Fibroblast of skin of left biceps (primary cell): ENCODE measurements around the gene PLPPR2.
"Not testable (repeated sequence)": the region's sequence is repeated elsewhere in the genome, so short reads cannot be mapped to it uniquely, and the experiment has no call there.

Source experiments
- DNase-seq, 2 experiments: peaks; one replicate each; pipeline ENCODE4 v3.0.0-alpha.2; 2013; ENCODE audit warnings: low read depth in 2 of 2

Gene PLPPR2

DNA sequence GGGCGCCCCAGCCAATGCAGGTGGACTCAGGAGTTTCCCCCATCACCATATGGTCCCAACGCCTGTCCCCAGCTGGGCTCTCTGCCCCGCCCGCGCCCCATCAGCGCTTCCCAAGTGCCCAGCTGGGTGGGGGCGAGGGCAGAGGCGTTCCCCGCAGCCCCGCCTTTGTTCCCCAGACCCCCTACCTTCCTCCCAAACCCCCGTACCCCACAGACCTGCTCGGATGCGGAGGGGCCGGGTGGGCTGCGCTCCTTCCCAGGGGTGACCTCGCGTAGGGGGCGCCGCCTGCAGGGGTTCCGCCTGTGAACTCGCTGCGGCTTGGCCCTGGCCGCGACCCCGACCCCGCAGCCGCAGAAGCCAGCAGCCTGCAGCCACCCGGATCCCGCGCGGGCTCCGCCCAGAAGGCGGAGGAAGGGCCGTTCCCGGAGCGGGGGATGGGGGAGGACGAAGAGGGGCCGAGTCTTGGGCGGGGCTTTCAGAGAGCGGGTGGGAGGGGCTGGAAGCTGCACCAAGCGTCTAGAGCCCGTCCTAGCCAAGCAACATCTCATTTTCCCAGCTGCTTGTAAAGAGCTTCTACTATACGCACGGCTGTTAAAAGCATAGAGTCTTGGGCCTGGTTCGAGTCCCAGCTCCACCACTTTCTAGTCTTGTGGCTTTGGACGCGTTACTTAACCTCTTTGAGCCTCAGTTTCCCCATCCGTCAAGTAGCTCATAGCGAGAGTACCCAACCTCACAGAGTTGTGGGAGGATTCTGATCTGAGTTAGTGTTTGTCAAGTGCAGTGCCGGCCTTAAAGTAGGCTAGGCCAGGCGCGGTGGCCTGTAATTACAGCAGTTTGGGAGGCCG, 15.8 kb upstream of the PLPPR2 start, which contains the start of gene RAB3D:
Gene RAB3D (minus strand): TSS at position 404 of the 845 bp plus-strand sequence. CDS start 2,258 bp downstream, outside the sequence.
- DNase-seq = peak; percentile 48 to 53

DNA sequence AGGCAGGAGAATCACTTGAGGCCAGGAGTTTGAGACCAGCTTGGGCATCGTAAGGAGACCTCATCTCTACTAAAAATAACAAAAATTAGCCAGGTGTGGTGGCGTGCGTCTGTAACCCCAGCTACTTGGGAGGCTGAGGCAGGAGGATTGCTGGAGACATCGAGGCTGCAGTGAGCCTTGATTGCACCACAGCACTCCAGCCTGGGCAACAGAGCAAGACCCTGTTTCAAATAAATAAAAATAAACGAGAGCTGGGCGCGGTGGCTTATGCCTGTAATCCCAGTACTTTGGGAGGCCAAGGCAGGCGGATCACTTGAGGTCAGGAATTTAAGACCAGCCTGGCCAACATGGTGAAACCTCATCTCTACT, 15.1 kb upstream of the PLPPR2 start:
- DNase-seq = not testable (repeated sequence)

DNA sequence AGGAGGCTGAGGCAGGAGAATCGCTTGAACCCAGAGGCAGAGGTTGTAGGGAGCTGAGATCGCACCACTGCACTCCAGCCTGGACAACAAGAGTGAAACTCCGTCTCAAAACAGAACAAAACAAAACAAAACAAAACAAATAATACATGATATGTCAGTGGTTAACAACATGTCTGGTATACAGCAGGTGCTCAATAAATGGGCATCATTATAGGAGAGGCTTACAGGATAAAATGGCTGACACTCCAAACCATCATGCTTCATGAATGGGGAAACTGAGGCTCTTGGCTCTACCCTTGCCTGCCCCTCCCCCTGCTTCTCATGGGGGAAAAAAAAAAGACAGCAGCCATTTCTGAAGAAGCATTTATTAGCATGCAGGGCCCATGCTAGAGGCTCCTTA, 12.8 kb upstream of the PLPPR2 start:
- DNase-seq = no peak

DNA sequence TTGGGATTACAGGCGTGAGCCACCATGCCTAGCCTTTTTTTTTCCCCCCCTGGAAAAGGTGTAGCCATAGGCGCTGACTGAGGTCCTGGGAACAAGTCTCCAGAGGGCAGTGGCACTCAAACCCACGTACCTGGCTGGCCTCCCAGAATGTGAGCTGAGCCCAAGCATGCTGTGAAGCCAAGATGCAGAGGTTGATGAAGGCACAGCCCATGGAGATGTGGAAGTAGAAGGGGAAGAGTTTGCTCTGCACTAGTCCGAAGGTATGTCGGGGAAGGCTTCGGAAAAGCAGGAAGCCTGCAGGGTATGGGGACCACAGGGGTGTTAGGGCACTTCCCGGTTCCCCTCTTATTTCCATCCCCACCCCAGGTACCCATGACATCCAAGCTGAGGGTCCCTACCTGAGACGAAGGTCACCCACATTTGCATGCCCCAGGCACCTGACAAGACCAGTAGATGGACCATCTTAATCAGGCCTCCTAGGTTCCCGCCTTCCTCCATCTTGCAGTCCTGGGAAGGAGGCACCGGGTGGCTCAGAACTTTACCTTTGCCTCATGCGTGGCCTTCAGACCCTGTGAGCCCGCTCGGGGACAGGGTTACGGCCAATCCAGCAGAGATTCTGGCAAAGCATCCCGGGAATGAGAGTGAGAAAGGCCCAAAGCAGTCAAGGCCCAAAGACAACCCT, 10.0 kb upstream of the PLPPR2 start:
- DNase-seq = no peak

DNA sequence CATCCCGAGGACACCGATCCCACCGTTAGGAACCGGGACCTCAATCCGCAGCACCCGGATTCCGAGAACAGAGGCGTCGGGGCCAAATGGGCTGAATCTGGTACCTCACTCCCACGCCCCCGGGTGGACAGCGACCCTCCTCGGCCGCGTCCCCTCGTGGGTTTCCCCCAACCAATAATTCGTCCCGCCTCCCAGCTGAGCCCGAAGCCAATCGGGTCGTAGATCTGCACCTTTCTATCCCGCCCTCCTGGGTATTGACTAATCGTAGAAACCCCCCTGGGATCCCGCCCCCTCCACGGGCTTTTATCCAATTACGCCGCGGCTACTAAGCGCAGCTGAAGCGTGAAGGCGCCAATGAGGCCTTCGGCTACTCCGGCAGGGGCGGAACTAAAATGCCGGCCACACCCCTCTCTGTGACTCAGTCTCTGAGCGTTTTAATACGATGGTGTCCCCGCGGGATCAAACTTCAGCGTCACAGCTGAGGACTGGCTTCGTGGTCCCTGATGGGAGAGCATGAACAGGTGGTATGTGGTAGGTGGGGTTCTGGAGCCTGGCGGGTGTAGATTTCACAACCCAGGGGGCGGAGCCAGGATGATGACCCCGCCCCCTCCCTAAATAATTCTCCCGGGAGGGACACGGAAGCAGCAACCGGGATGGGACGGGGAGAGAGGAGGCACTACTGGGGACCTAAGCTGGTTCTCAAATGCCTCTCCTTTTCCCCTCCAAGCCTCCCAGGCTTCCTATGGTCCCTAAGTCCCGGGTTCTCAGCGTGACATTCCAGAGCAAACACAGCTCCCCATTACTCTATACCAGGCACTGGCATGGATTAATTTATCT, 8.9 kb upstream of the PLPPR2 start, which contains the start of the genes CCDC159 and TMEM205:
Gene CCDC159 (plus strand): TSS at position 416 of the 837 bp plus-strand sequence. CDS start 88 bp downstream, at position 504.
Gene TMEM205 (minus strand): TSS at position 165 of the 837 bp plus-strand sequence. CDS start 649 bp downstream, outside the sequence.
- DNase-seq = peak; percentile 98

DNA sequence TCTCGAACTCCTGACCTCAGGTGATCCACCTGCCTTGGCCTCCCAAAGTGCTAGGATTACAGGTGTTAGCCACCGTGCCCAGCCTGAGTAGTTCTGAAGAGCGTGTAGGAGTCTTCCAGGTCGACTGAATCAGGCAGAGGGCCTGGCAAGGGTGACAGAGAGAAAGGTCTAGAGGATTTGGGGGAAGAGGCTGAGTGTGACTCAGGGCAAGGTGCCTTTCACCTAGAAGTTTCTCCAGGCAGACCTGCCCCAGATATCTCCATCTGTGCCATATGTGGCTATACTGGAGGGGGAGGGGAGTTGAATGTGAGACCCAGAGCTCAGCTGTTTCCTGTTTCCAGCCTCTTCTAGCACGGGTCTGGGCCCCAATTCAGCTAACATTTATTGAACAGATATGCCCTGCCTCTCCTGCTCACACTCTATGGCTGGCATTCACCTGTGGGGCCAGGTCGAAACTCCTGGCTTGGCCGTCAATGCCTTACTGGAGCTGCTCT, 7.6 kb upstream of the PLPPR2 start:
- DNase-seq = no peak

DNA sequence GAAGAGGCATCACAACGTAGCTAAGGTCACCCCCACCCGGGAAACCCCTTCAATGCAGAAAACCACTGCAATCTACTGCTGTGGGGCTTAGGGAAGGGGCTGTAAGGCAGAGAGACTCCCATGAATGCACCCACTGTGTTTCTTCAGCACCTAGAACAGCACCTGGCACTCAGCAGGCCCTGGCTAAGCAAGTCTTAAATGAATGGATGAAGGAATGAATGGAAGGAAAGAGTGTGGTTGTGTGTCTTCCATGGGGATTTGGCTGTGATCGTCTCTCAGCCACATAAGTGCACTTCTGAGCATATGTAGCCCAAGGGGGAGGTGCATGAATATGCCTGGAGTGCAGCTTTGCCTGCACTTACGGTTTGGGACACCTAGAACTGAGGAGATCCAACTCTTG, 6.1 kb upstream of the PLPPR2 start:
- DNase-seq = no peak

DNA sequence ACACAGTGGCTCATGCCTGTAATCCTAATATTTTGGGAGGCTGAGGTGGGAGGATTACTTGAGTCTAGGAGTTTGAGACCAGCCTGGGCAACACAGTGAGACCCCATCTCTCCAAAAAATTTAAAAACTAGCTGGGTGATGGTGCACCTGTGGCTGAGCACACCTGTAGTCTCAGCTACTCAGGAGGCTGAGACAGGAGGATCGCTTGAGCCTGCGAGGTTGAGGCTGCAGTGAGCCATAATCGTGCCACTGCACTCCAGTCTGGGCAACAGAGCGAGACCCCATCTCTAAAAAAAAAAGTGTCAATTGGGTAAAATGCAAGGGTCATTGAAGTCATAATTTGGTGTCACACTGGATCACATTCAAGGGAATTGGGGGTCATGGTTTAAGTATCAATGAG, 1.1 kb upstream of the PLPPR2 start:
- DNase-seq = not testable (repeated sequence)

DNA sequence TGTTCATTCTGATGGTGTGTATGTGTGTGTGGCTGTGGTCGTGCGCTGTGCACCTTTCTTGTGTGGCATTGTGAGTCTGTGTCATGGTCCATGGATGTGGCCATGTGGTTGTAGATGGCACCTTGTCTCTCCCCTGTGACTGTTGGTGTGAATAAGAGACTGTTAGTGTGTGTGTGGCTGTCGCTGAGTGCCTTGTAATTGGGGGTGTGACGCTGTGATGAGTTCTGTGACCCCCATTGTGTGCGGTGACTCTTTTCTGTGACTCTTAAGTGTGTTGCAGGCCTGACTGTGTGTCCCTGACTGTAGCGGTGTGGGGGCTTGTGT, 804 bp downstream of the PLPPR2 start:
- no peak for DNase-seq

DNA sequence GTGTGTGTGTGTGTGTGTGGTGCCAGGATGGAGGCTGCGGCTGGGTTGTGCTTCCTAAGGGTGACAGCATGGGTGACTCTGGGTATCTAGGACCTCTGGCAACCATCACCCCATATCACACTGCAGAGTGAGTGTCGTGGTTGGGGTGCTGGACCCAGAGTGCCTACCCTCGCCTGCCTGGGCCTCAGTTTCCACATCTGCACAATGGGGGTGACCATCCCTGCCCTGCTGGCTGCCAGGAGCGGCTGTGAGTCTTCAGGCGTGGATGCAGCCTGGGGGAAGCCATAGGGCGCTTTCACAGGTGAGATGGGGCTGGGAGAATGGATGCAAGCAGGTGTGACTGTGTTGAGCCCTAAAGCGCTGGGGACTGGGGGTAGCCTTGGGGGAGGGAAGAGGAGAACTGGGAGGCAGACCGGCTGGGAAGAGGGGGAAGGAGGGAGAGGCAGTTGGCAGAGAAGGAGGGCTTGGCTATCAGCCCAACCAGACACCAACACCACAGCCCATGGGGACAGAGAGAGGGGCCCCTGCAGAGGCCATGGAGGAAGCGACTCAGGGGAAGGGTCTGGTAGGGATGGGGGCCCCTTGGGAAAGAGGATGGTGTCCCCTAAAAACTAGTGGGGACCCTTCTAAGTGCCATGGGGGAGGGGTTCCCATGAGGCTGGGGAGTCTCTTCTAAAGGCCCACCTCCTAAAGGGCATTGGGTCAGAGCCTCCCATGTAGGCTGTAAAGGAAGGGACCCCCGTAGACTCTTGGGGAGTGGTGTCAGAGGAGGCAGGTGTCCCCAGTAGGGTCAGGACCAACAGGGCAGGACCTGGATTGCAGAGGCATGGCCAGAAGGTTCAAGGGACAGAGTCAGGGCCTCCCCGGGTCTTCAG, 1.7 kb downstream of the PLPPR2 start:
- DNase-seq = no peak

DNA sequence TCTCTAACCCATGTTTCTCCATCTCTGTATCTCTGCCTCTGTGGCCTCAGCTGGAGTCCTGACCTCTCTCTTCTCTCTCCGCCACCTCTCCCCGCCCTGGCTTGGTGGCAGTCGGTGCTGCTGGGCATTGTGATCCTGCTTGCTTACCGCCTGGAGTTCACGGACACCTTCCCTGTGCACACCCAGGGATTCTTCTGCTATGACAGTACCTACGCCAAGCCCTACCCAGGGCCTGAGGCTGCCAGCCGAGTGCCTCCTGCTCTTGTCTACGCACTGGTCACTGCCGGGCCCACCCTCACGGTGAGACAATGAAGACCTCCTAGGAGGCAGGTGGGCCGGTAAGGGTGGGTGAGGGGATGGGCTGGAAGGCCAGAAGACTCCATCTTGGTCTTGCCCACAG, 4.2 kb downstream of the PLPPR2 start:
- DNase-seq = no peak

DNA sequence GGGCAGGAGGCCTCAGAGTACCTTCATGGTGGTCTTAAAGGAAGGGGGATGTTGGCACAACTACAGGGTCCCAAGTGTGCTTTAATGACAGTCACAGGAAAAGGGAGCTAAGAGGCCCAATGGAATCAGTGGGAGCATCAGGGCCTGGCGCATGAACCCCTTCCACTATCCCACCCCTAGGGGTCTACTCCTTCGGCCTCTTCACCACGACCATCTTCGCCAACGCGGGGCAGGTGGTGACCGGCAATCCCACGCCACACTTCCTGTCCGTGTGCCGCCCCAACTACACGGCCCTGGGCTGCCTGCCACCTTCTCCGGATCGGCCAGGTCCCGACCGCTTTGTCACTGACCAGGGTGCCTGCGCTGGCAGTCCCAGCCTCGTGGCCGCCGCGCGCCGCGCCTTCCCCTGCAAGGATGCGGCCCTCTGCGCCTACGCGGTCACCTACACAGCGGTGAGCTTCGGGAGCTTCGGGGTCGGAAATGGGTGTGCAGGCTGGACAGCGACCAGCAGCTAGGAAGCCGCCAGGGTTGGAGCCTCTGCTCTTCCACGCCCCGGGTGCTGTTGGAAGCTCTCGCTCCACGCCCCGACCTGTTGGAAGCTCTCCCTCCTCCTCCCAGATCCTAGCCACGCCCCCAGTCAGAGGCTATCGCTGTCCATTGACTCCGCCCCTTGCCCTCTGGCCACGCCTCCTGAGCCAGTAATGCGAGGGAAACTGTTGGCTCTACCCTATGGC, 6.0 kb downstream of the PLPPR2 start:
- DNase-seq = no peak

DNA sequence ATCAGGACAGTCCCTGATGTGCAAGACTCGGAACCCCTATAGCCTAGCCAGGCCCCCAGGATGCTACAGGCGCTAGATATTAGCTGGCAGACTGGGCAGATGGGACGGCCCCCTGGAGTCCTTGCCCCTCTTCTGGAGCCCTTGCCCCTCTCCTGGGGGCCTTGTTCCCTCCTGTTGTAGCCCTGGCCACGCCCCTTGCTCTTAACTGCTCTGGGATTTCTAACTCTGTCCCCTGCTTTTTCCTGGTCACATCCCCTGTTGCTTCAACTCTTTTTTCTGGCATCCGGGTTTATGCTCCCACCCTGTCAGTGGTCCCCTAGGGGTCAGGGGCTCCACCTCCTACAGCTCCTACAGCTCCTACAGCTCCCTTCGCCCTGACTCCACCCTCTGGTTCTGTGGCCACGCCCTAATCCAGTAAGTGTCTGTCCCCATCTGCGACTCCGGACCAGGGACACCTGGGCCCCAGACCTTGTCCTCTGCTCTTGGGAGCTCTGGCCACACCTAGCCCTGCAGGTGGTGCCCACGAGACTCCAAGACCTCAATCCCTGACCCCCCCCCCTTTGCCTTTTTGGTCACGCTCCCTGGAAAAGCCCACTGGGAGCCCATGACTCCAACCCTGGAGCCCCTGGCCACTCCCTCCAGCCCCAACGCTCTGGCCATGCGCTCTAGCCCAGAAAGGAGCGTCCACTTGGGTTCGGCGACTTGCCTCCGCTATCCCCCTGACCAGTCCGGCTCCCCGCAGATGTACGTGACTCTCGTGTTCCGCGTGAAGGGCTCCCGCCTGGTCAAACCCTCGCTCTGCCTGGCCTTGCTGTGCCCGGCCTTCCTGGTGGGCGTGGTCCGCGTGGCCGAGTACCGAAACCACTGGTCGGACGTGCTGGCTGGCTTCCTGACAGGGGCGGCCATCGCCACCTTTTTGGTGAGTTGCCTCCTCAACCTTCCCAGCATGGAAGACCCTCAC, 6.8 kb downstream of the PLPPR2 start:
- no peak for DNase-seq

DNA sequence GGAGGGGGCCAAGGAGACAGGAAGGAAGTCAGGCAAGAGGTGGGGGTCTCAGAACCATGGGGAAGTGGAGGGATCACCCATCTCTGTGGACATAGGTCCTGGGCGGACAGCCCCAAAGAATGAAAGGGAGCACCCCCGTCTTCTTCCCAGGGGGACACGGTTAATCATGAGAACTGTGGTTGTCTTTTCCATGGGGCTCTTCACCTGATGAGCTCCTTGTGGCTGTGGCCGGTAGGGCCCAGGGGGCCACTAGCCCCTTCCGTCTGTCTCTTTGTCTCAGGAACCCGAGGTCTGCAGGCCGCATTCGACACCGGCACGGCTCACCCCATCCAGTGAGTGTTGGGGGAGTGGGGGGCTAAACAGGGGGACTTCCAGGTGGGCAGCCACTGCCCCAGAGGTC, 8.6 kb downstream of the PLPPR2 start:
- DNase-seq = no peak

DNA sequence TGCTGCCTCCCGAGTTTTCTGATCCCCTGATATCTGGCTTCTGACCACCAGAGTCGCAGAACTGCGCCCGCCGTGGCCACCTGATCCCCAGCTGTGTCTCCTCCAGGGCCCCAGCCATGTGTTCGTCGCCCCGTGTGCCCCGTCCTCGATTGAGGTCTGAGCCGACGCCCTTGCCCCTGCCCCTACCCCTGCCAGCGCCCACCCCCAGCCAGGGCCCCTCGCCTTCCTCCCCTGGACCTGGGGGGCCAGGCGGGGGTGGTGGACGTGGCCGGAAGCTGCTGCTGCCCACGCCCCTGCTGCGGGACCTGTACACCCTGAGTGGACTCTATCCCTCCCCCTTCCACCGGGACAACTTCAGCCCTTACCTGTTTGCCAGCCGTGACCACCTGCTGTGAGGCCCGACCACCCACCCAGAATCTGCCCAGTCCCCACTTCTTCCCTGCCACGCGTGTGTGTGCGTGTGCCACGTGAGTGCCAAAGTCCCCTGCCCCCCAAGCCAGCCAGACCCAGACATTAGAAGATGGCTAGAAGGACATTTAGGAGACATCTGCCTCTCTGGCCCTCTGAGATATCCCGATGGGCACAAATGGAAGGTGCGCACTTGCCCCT, 9.2 kb downstream of the PLPPR2 start:
- no peak for DNase-seq

DNA sequence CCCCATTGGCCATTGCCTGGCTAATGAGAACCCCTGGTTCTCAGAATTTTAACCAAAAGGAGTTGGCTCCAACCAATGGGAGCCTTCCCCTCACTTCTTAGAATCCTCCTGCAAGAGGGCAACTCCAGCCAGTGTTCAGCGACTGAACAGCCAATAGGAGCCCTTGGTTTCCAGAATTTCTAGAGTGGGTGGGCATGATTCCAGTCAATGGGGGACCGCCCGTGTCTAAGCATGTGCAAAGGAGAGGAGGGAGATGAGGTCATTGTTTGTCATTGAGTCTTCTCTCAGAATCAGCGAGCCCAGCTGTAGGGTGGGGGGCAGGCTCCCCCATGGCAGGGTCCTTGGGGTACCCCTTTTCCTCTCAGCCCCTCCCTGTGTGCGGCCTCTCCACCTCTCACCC, 9.7 kb downstream of the PLPPR2 start:
- DNase-seq = no peak

DNA sequence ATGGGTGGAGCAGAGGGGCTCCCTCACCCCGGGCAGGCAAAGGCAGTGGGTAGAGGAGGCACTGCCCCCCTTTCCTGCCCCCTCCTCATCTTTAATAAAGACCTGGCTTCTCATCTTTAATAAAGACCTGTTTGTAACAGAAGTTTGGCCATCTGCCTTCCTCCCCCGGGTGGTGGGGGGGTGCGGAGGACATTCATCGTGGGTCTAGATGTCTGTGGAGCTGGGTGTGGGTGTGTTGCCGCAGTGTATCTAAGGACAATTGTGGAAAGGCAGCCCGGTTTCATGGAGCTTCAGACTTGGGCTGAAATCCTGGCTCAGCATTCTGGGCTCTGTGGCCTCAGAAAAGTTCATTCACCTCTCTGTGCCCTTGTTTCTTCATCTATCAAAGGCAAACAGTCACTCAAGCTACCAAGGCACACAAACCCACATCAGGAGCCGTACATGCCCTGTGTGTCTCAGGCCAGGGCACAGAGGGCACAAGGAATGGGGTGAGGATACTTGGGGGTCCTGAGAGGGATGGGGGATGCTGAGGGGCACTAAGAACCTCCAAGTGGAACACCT, 10.4 kb downstream of the PLPPR2 start:
- no peak for DNase-seq

DNA sequence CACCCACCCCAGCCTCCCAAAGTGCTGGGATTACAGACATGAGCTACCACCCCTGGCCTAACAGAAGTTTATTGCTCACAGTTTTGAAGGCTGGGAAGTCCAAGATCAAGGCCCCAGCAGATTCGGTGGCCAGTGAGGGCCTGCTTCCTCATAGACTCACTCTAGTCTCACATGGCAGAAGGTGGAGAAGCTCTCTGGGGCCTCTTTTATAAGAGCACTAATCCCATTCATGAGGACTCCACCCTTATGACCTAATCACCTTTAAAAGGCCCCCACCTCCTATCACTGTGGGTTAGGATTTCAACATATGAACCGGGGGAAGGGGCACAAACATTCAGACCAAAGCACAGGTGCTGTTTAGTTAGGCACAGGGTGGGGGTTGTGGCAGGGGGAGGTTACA, 12.3 kb downstream of the PLPPR2 start:
- no peak for DNase-seq
